Astrocyte of the cerebellum (primary cell): ENCODE measurements around the gene NPAS1.
"Not testable (repeated sequence)": the region's sequence is repeated elsewhere in the genome, so short reads cannot be mapped to it uniquely, and the experiment has no call there.

Source experiments
- DNase-seq: peaks from one replicate; pipeline ENCODE4 v3.0.0-alpha.2; 2011; ENCODE audit warnings: low read depth
- H3K4me3 ChIP-seq: 2 replicates; pipeline ENCODE4 v1.5.1; 2011; ENCODE audit warnings: mild to moderate bottlenecking, low read depth, low read length, moderate library complexity
- CTCF ChIP-seq: IDR thresholded peaks from 2 replicates; pipeline ENCODE4 v1.5.1; 2012; ENCODE audit warnings: low read length, low read depth, moderate library complexity, mild to moderate bottlenecking; ENCODE audit errors: missing control alignments
- in situ Hi-C: cut with HindIII; loops from 2 replicates; pipeline ENCODE4 v1.10.0; 2017; ENCODE audit warnings: low sequenced_read_pairs

Gene NPAS1

GRCh38 chr19:47044946-47045866 lies 25.6 kb downstream of the NPAS1 start:
- H3K4me3 ChIP-seq, result no peak overlapping the region
- no peak for TF ChIP-seq CTCF
- no peak for DNase-seq
- in situ Hi-C loops, result no loop called here

- no peak overlapping the region for H3K4me3 ChIP-seq
- in situ Hi-C loops, result no loop called here
- no peak for TF ChIP-seq CTCF
- DNase-seq, result no peak
Observed at GRCh38 chr19:47045867-47046470, 26.3 kb downstream of the NPAS1 start.

- in situ Hi-C loops, result no loop called here
- DNase-seq, result no peak
- H3K4me3 ChIP-seq, result peak overlapping the region; percentile 81
- no peak for TF ChIP-seq CTCF
Observed at GRCh38 chr19:47047272-47047762, 27.7 kb downstream of the NPAS1 start.

- peak overlapping the region; percentile 81 for H3K4me3 ChIP-seq
- peak; percentile 72 for DNase-seq
- in situ Hi-C loops, result no loop called here
- TF ChIP-seq CTCF, result no peak
Observed at GRCh38 chr19:47047763-47048405, 28.2 kb downstream of the NPAS1 start.

GRCh38 chr19:47049307-47049700 lies 29.7 kb downstream of the NPAS1 start:
- H3K4me3 ChIP-seq, result no peak overlapping the region
- no peak for TF ChIP-seq CTCF
- DNase-seq, result peak; percentile 35
- in situ Hi-C loops, result no loop called here

GRCh38 chr19:47050562-47050961 lies 30.9 kb downstream of the NPAS1 start:
- in situ Hi-C loops, H3K4me3 ChIP-seq, DNase-seq: not testable (repeated sequence)
